Small intestine (tissue), 7 donors: Measurements from ENCODE around the gene BBX. TPM values are rescaled to one million over a fixed set of nuclear protein-coding genes. Genes with fewer than 3 reads are reported as not detected.

Source experiments
- DNase-seq, 2 donors: peaks; one replicate each; pipeline versions ENCODE4 v3.0.0 to v3.0.0-alpha.2; 2013
- FAIRE-seq: peaks from 2 replicates; lab custom pipeline; 2012; peaks lifted over from hg19 to GRCh38; lab: Jason Lieb, UNC
- H3K27ac ChIP-seq, 3 donors: one replicate each; pipeline ENCODE4 v1.5.1; 2013; ENCODE audit warnings: low read length in 2 of 3, mild to moderate bottlenecking in 2 of 3, control low read depth in 1 of 3, inconsistent platforms in 1 of 3, low read depth in 1 of 3, moderate library complexity in 1 of 3
- H3K27me3 ChIP-seq, 3 donors: one replicate each; pipeline ENCODE4 v1.6.1; 2013; ENCODE audit warnings: low read length in 3 of 3, inconsistent platforms in 1 of 3; ENCODE audit not compliant: control insufficient read depth in 3 of 3, insufficient read depth in 3 of 3
- H3K36me3 ChIP-seq, 3 donors: one replicate each; pipeline ENCODE4 v1.6.1; 2013; ENCODE audit warnings: low read length in 3 of 3, inconsistent platforms in 1 of 3, low read depth in 1 of 3, mild to moderate bottlenecking in 1 of 3, moderate library complexity in 1 of 3; ENCODE audit not compliant: control insufficient read depth in 3 of 3, insufficient read depth in 2 of 3
- H3K4me1 ChIP-seq, 3 donors: one replicate each; pipeline ENCODE4 v1.6.1; 2013; ENCODE audit warnings: low read length in 2 of 3, inconsistent platforms in 1 of 3, low read depth in 1 of 3, mild to moderate bottlenecking in 1 of 3, moderate library complexity in 1 of 3; ENCODE audit not compliant: control insufficient read depth in 3 of 3, insufficient read depth in 2 of 3
- H3K4me3 ChIP-seq, 3 donors: one replicate each; pipeline ENCODE4 v1.5.1; 2013; ENCODE audit warnings: low read length in 3 of 3, control low read depth in 1 of 3, inconsistent platforms in 1 of 3, low read depth in 1 of 3, mild to moderate bottlenecking in 1 of 3, moderate library complexity in 1 of 3
- H3K9me3 ChIP-seq, 2 donors: one replicate each; pipeline ENCODE4 v1.6.1; 2013; ENCODE audit warnings: low read depth in 1 of 2, low read length in 1 of 2; ENCODE audit not compliant: control insufficient read depth in 2 of 2, insufficient read depth in 1 of 2
- WGBS, 3 donors: extraction: QIAGEN DNeasy Blood & Tissue Kit; methylation state at CpG; one replicate each; pipeline ENCODE4 v1.1.7; 2013; 5-methylcytosine and 5-hydroxymethylcytosine counted together
- polyA plus RNA-seq, 4 donors: library from polyadenylated mRNA; stranded (reverse) in 3 of 4; unstranded in 1 of 4; fragments of 200-250 nt in 3 of 4; fragments of 120-200 nt in 1 of 4; gene quantifications; one replicate each; pipeline versions ENCODE4 v1.2.1 to v1.2.3, GENCODE V29; 2013
- donor health status: healthy with polysubstance abuse.
- donor health status: control.
- donor health status: control.
- donor health status: Bipolar disorder and iron deficiency.
- donor health status: healthy.

The BBX gene
- polyA plus RNA-seq, 4 donors: 3.5 to 33.6 (median 6.3) TPM

DNA sequence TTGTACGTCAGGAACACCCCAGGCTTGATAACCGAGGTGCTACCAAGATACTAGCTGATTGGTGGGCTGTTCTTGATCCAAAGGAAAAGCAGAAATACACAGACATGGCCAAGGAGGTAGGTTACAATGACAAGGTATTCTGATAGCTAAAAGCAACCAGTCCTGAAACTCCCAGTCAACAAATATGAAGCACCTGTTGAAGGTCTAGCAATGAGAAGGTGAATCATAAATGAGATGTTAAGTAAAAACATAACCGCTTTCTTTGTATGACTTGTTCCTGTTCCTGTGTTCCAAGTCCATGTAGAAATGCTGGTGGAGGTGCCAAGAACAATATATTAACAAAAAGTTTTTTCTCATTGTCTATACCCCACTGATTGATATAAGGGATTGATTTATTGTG lies 194.0 kb downstream of the BBX start:
- H3K4me1 ChIP-seq: no peaks in the 10 kb centered on the region
- 95 to 96% (median 95%) methylated on average over 3 of the region's 3 CpGs for WGBS, 3 donors
- no peak overlapping the region for H3K27ac ChIP-seq
- FAIRE-seq (no peak), DNase-seq (no peak)
- H3K9me3 ChIP-seq: no peaks in the 10 kb centered on the region
- H3K36me3 ChIP-seq: peaks cover 0 to 11% (median 2%) of the 10 kb centered on the region in 3 donors
- no peak overlapping the region for H3K4me3 ChIP-seq
- no peaks in the 10 kb centered on the region for H3K27me3 ChIP-seq

DNA sequence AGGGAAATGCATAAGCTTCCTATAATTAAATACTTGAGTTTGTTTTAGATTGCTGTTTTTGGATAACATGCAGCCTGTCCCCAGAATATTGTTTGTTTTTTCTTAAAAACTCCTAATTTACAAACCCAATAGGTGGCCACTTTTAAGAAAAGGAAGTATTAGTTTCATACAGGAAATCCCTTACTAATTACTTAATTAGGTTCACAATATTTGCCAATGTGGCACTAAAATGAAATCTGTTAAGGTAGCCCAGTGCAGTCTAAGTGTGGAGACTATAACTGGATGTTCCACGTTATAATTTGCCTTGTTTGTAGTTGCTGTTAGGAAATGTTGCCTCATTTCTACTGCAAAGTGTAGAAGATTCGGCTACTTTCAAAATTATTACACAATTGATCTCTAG lies 195.8 kb downstream of the BBX start:
- Histone ChIP-seq H3K4me1 (no peaks in the 10 kb centered on the region), H3K36me3 (peaks cover 0 to 6% (median 0%) of the 10 kb centered on the region in 3 donors), H3K27ac (no peak overlapping the region), H3K27me3 (no peaks in the 10 kb centered on the region), H3K9me3 (no peaks in the 10 kb centered on the region), H3K4me3 (no peak overlapping the region)
- 86 to 92% (median 87%) methylated on average over 2 of the region's 2 CpGs for WGBS, 3 donors
- FAIRE-seq (no peak), DNase-seq (no peak)

DNA sequence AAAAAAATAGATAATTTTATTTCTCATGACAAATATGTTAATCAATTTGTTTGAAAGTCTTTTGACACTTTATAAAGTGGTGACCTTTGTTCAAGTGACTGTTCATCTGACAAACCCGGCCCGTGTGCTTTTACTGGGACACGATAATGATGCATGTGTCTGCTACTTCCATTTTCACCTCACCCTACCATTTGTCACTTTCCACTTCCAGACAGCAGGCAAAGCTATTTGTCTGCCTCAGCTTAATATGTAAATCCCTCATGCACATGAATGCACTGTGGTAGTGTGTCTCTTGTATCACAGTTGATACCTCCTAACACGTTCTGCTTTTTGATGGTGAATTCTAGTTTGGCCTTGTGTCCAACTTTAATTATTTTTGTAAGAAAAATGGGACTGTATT lies 204.3 kb downstream of the BBX start:
- no peak overlapping the region for H3K4me3 ChIP-seq
- DNase-seq: peak in 1 of 2 donors; percentile 31
- FAIRE-seq: no peak
- no peak overlapping the region for H3K27ac ChIP-seq
- H3K4me1 ChIP-seq: no peaks in the 10 kb centered on the region
- H3K9me3 ChIP-seq: no peaks in the 10 kb centered on the region
- H3K27me3 ChIP-seq: no peaks in the 10 kb centered on the region
- H3K36me3 ChIP-seq: peaks cover 0 to 9% (median 2%) of the 10 kb centered on the region in 3 donors
- WGBS, 3 donors: 45 to 75% (median 65%) methylated on average over 4 of the region's 4 CpGs

GRCh38 chr3:107729686-107730085 lies 206.9 kb downstream of the BBX start:
- WGBS, 3 donors: 91 to 96% (median 94%) methylated on average over 4 of the region's 4 CpGs
- no peaks in the 10 kb centered on the region for H3K27me3 ChIP-seq
- no peak overlapping the region for H3K27ac ChIP-seq
- no peaks in the 10 kb centered on the region for H3K9me3 ChIP-seq
- FAIRE-seq (no peak), DNase-seq (no peak)
- H3K4me3 ChIP-seq: no peak overlapping the region
- H3K4me1 ChIP-seq: no peaks in the 10 kb centered on the region
- H3K36me3 ChIP-seq: peaks cover 0 to 11% (median 2%) of the 10 kb centered on the region in 3 donors

DNA sequence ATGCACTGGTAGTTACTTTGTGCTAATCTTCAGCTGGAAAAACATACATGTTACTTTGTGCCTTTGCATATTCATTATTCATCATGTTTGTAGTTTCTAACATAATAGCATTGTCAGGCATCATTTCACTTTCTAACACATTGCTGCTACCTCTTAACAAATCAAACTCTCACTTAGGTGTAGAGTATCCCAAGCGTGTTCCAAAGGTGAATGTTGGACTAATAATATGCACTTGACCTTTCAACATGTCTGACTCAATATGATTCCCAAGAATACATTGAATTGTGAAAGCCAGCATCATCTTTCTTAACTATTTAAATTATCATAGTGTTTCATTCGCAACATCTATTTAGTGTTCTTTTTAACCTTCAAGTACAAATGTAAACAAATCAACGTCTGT lies 211.6 kb downstream of the BBX start:
- Histone ChIP-seq H3K9me3 (no peaks in the 10 kb centered on the region), H3K4me1 (no peaks in the 10 kb centered on the region), H3K27ac (no peak overlapping the region), H3K4me3 (no peak overlapping the region), H3K27me3 (no peaks in the 10 kb centered on the region), H3K36me3 (peaks cover 0 to 5% (median 5%) of the 10 kb centered on the region in 3 donors)
- 76 to 91% (median 88%) methylated on average over 3 of the region's 3 CpGs for WGBS, 3 donors
- FAIRE-seq: no peak
- no peak for DNase-seq

- Histone ChIP-seq H3K27me3 (no peaks in the 10 kb centered on the region), H3K9me3 (no peaks in the 10 kb centered on the region), H3K4me3 (no peak overlapping the region), H3K27ac (no peak overlapping the region), H3K4me1 (no peaks in the 10 kb centered on the region), H3K36me3 (peaks cover 0 to 3% (median 2%) of the 10 kb centered on the region in 3 donors)
- FAIRE-seq: no peak
- no peak for DNase-seq
Measured at GRCh38 chr3:107737914-107738313, 215.2 kb downstream of the BBX start.

DNA sequence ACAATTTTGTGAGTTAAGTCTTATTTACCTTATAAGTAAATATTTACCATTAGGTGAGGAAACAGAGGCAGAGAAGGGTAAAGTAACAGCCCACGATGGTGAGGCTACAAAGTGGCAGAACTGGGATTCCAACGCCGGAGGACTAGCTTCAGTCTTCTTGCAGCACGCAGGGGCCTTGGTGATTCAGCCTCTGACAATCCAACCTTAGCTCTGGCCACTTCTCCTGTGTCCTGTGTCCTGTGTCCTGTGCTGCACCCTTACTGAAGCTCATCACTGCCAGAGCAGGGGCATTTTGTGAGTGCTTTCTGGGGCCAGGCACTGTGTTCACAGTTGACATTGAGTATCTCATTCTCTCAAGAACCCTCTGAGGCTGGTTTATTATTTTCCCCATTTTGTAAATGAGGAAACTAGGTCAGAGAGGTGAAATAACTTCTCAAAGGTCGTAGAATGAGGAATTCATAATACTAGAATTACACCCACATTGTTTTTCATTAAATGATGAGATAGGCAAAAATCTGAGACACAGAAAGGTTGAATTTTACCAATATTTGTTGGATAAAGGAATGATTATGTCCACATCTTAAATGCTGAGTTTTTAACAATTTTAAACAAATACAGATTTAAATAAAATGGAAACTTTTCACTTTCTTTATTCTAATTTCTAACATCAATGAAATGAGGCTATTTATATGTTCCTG lies 215.9 kb downstream of the BBX start:
- FAIRE-seq (no peak), DNase-seq (no peak)
- Histone ChIP-seq H3K27ac (no peak overlapping the region), H3K27me3 (no peaks in the 10 kb centered on the region), H3K4me1 (no peaks in the 10 kb centered on the region), H3K9me3 (no peaks in the 10 kb centered on the region), H3K36me3 (peaks cover 0 to 3% (median 1%) of the 10 kb centered on the region in 3 donors), H3K4me3 (no peak overlapping the region)
- 85 to 93% (median 92%) methylated on average over 5 of the region's 5 CpGs for WGBS, 3 donors

DNA sequence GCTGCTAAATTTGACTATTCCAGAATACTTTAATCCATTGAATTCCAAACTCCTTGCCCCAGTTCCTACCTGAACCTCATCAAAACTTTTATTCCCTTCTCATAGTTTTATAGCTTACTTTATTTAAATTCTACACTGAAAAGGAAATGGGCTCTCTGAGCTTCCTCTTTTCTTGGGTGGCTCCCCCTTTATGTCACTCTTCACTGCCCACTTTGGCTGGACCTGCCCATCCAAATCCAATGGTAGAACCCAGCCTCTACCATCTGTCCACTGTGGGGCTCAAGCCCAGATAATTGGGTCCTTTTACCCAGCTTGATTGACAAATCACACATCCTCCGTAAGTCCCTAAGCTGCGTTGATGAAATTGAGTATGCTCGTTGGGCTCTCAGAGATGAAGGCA lies 216.5 kb downstream of the BBX start:
- Histone ChIP-seq H3K27ac (no peak overlapping the region), H3K4me1 (no peaks in the 10 kb centered on the region), H3K27me3 (no peaks in the 10 kb centered on the region), H3K9me3 (no peaks in the 10 kb centered on the region), H3K4me3 (no peak overlapping the region), H3K36me3 (peaks cover 0 to 3% (median 0%) of the 10 kb centered on the region in 3 donors)
- FAIRE-seq: no peak
- no peak for DNase-seq
- WGBS, 3 donors: 58 to 66% (median 62%) methylated on average over 3 of the region's 3 CpGs
